HCT116 (cell line): ENCODE measurements around the gene C20orf96. TPM values are rescaled to one million over a fixed set of nuclear protein-coding genes. Genes with fewer than 3 reads are reported as not detected.

Experiments
- ATAC-seq: fragments of 200-7000 bp; cut with Tn5 transposase; 2 replicates; pipeline ENCODE4 v1.9.1; 2020; ENCODE audit warnings: mild to moderate bottlenecking, moderate library complexity
- BruUV-seq: library from RNA; stranded (reverse); fragments of 400-500 nt; replicated peaks from 2 replicates; lab custom pipeline; 2021; lab: Mats Ljungman, UMichigan
- CTCF ChIA-PET: fragments of 300-600 bp; sonication (Branson Sonifier 250); formaldehyde crosslinking; loops from one replicate; lab custom pipeline; 2021; ENCODE audit warnings: antibody characterized with exemption; lab: Charles Lee
- POLR2A ChIA-PET: fragments of 300-600, 350-600 bp; sonication (Branson Sonifier 250); formaldehyde crosslinking; loops from one replicate; lab custom pipeline; 2021; ENCODE audit warnings: antibody characterized with exemption; lab: Charles Lee
- RAD21 ChIA-PET, 2 experiments: fragments of 300-600 bp; sonication (Branson Sonifier 250); formaldehyde crosslinking; loops; one replicate each; lab custom pipeline; 2023; ENCODE audit warnings: low total read pairs in 2 of 2; ENCODE audit not compliant: uncharacterized antibody in 2 of 2, unreplicated experiment in 2 of 2, low non-redundant PET in 1 of 2; lab: Charles Lee
- DNase-seq: peaks from one replicate; pipeline ENCODE4 v3.0.0-alpha.2; 2010; ENCODE audit warnings: low read depth, low spot score
- H2AFZ ChIP-seq: fragments of 200-600 bp; shearing (Covaris generic), sonication (generic); 2 replicates; pipeline ENCODE4 v1.6.1; 2017; ENCODE audit warnings: low read depth, mixed run types, mixed read lengths, antibody characterized with exemption, low read length; ENCODE audit not compliant: poor library complexity, severe bottlenecking
- H3K27ac ChIP-seq: 2 replicates; pipeline ENCODE4 v1.5.1; 2012; ENCODE audit warnings: low read depth, low read length
- H3K27me3 ChIP-seq: fragments of 200-600 bp; sonication (generic); 2 replicates; pipeline ENCODE4 v1.6.1; 2016; ENCODE audit warnings: mixed run types, low read length, mixed read lengths; ENCODE audit not compliant: insufficient read depth
- H3K36me3 ChIP-seq, 2 experiments: fragments of 200-500 bp in 1 of 2; fragments of 200-600 bp in 1 of 2; sonication (Bioruptor generic) in 1 of 2; sonication (generic) in 1 of 2; 2 replicates each; pipeline versions ENCODE4 v1.5.1 to v1.6.1; 2014 to 2016; ENCODE audit warnings: low read length in 2 of 2, inconsistent platforms in 1 of 2, mixed read lengths in 1 of 2, mixed run types in 1 of 2; ENCODE audit not compliant: insufficient read depth in 2 of 2, control insufficient read depth in 1 of 2
- H3K4me1 ChIP-seq, 2 experiments: fragments of 200-600 bp in 1 of 2; sonication (generic) in 1 of 2; 2 replicates each; pipeline versions ENCODE4 v1.5.1 to v1.6.1; 2012 to 2017; ENCODE audit warnings: low read length in 2 of 2, inconsistent platforms in 1 of 2, mild to moderate bottlenecking in 1 of 2, mixed read lengths in 1 of 2, mixed run types in 1 of 2, moderate library complexity in 1 of 2; ENCODE audit not compliant: insufficient read depth in 2 of 2, control insufficient read depth in 1 of 2
- H3K4me2 ChIP-seq: fragments of 200-600 bp; sonication (generic); 2 replicates; pipeline ENCODE4 v1.6.1; 2017; ENCODE audit warnings: mixed run types, low read length, mixed read lengths
- H3K4me3 ChIP-seq, 2 experiments: fragments of 200-600 bp in 1 of 2; sonication (generic) in 1 of 2; replicated peaks in 1 of 2; 2 replicates each; pipeline ENCODE4 v1.5.1; 2011 to 2016; ENCODE audit warnings: low read length in 2 of 2, control low read depth in 1 of 2, low read depth in 1 of 2, mild to moderate bottlenecking in 1 of 2, mixed read lengths in 1 of 2, mixed run types in 1 of 2
- H3K79me2 ChIP-seq: fragments of 200-600 bp; sonication (generic); 2 replicates; pipeline ENCODE4 v1.6.1; 2017; ENCODE audit warnings: mild to moderate bottlenecking, mixed run types, low read length, moderate library complexity, mixed read lengths; ENCODE audit not compliant: insufficient read depth
- H3K9ac ChIP-seq: fragments of 200-600 bp; sonication (generic); 2 replicates; pipeline ENCODE4 v1.6.1; 2016; ENCODE audit warnings: low read length, mixed read lengths
- H3K9me2 ChIP-seq: fragments of 200-600 bp; sonication (generic), shearing (Covaris generic); 2 replicates; pipeline ENCODE4 v1.6.1; 2017; ENCODE audit warnings: mixed run types, mild to moderate bottlenecking, moderate library complexity; ENCODE audit not compliant: insufficient read depth
- H3K9me3 ChIP-seq, 2 experiments: fragments of 200-500 bp in 1 of 2; fragments of 200-600 bp in 1 of 2; sonication (Bioruptor generic) in 1 of 2; sonication (generic) in 1 of 2; 2 replicates each; pipeline ENCODE4 v1.6.1; 2014 to 2017; ENCODE audit warnings: low read length in 2 of 2, mixed read lengths in 2 of 2, inconsistent platforms in 1 of 2, low read depth in 1 of 2, mild to moderate bottlenecking in 1 of 2, mixed run types in 1 of 2, moderate library complexity in 1 of 2; ENCODE audit not compliant: control insufficient read depth in 1 of 2, insufficient read depth in 1 of 2
- H4K20me1 ChIP-seq: fragments of 200-600 bp; sonication (generic), shearing (Covaris generic); 2 replicates; pipeline ENCODE4 v1.6.1; 2017; ENCODE audit warnings: mixed run types, mild to moderate bottlenecking, moderate library complexity; ENCODE audit not compliant: insufficient read depth
- CBX3 ChIP-seq: IDR thresholded peaks from 2 replicates; pipeline ENCODE4 v1.6.1; 2012; ENCODE audit warnings: low read depth
- CEBPB ChIP-seq: IDR thresholded peaks from 2 replicates; pipeline ENCODE4 v1.6.1; 2012; ENCODE audit warnings: low read depth
- CTCF ChIP-seq, 3 experiments: fragments of 200-600 bp in 1 of 3; sonication (generic) in 1 of 3; IDR thresholded peaks in 2 of 3; conservative IDR thresholded peaks in 1 of 3; 2 replicates each; pipeline ENCODE4 v1.5.1; 2012 to 2017; ENCODE audit warnings: low read depth in 2 of 3, low read length in 2 of 3, antibody characterized with exemption in 1 of 3, borderline replicate concordance in 1 of 3, control low read depth in 1 of 3, mild to moderate bottlenecking in 1 of 3, mixed read lengths in 1 of 3, mixed run types in 1 of 3, moderate library complexity in 1 of 3; ENCODE audit not compliant: insufficient read depth in 1 of 3
- EGR1 ChIP-seq: IDR thresholded peaks from 2 replicates; pipeline ENCODE4 v1.6.1; 2012; ENCODE audit warnings: low read depth
- ELF1 ChIP-seq: IDR thresholded peaks from 2 replicates; pipeline ENCODE4 v1.6.1; 2012; ENCODE audit warnings: low read depth, borderline replicate concordance
- EZH2 ChIP-seq: fragments of 200-600 bp; sonication (generic); IDR thresholded peaks from 2 replicates; pipeline ENCODE4 v1.6.1; 2017; ENCODE audit warnings: antibody characterized with exemption, mixed run types
- EZH2phosphoT487 ChIP-seq: fragments of 200-600 bp; IDR thresholded peaks from 2 replicates; pipeline ENCODE4 v1.6.1; 2018; ENCODE audit warnings: antibody characterized with exemption, borderline replicate concordance
- FOSL1 ChIP-seq: IDR thresholded peaks from 2 replicates; pipeline ENCODE4 v1.6.1; 2012; ENCODE audit warnings: low read depth
- JUND ChIP-seq: IDR thresholded peaks from 2 replicates; pipeline ENCODE4 v1.6.1; 2012
- POLR2AphosphoS5 ChIP-seq: IDR thresholded peaks from 2 replicates; pipeline ENCODE4 v1.6.1; 2011; ENCODE audit warnings: mild to moderate bottlenecking, low read depth, low read length, moderate library complexity
- SIN3A ChIP-seq: IDR thresholded peaks from 2 replicates; pipeline ENCODE4 v1.6.1; 2012; ENCODE audit warnings: low read depth
- SRF ChIP-seq: IDR thresholded peaks from 2 replicates; pipeline ENCODE4 v1.6.1; 2012; ENCODE audit warnings: low read depth
- TCF7L2 ChIP-seq: IDR thresholded peaks from 2 replicates; pipeline ENCODE4 v1.7.0; 2011; ENCODE audit warnings: borderline replicate concordance, inconsistent platforms; ENCODE audit not compliant: insufficient read depth, insufficient read length; ENCODE audit errors: extremely low read depth
- ZBTB33 ChIP-seq: IDR thresholded peaks from 2 replicates; pipeline ENCODE4 v1.6.1; 2011; ENCODE audit warnings: mild to moderate bottlenecking, low read length, moderate library complexity; ENCODE audit not compliant: insufficient replicate concordance; ENCODE audit errors: extremely low read depth
- ZFX ChIP-seq: fragments of 450-650 bp; IDR thresholded peaks from 2 replicates; pipeline ENCODE4 v1.6.1; 2017
- ZNF274 ChIP-seq: fragments of 200-500 bp; sonication (Bioruptor generic); IDR thresholded peaks from 2 replicates; pipeline ENCODE4 v1.6.1; 2014; ENCODE audit warnings: mild to moderate bottlenecking, low read depth, low read length, inconsistent platforms
- intact Hi-C: fragments of 100-400 bp; cut with micrococcal nuclease; formaldehyde crosslinking; loops from 2 replicates; pipeline ENCODE4 v1.10.0; 2022
- total RNA-seq: library from RNA; stranded (reverse); gene quantifications from one replicate; pipeline ENCODE4 v1.2.1, GENCODE V29; 2021; ENCODE audit not compliant: unreplicated experiment
- TF ChIP-seq, protein P1 (sequence below): IDR thresholded peaks from 2 replicates; pipeline ENCODE4 v1.6.1; 2012; ENCODE audit warnings: low read depth
- TF ChIP-seq, protein P2 (sequence below): IDR thresholded peaks from 2 replicates; pipeline ENCODE4 v1.6.1; 2012
- TF ChIP-seq, protein P3 (sequence below): IDR thresholded peaks from 2 replicates; pipeline ENCODE4 v1.6.1; 2012

The C20orf96 gene
- total RNA-seq, 1 experiment from 2014 or later, result 22.1 TPM

DNA sequence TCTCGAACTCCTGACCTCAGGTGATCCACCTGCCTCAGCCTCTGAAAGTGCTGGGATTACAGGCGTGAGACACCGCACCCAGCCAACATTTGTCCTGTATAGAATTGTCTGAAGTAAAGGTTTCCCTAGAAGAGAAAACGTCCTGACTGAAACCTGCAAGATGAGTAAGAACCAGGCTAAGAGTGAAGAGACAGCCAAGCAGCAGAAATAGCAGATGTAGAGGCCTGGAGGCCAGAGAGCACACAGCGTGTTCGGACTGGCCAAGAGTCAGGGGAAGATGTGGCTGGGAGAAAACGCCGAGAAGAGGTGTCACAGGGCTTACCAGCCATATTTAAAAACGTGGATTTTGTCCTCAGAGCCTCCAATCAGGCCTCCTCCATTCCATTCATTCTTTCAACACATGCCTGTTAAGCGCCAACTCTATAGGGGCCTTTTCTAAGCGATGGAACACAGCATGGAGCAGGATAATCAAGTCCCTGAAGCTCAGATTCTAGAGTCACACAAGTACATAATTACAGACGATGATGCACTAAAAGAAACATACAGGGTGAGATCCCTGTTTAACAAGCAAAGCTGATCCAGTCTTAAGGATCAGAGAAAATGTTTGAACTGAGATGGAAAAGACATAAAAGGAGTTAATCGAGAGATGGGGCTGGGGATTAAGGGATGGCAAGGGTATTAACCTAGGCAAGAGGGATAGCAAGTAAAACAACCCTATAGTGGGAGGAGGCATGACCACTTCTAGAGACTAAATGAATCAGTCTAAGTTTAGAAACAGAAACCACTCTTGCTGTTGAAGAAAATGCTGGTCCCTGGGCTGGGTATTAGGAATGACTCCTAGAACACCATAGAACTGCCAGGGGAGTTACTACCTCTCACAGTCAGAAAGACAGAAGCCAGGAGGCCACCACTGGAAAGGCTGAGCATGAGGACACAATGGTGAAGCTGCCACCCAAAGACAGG, 11.6 kb upstream of the C20orf96 start:
- Histone ChIP-seq H2AFZ (no peak overlapping the region), H3K36me3 (peaks cover 4 to 18% of the 10 kb centered on the region in 2 experiments; a peak in 3 of 4 replicates), H3K4me3 (no peak overlapping the region), H3K27ac (no peak overlapping the region), H3K9ac (no peak overlapping the region), H3K79me2 (peaks cover 35% of the 10 kb centered on the region), H3K4me1 (peaks cover 14 to 37% of the 10 kb centered on the region in 2 experiments), H4K20me1 (peaks cover 3% of the 10 kb centered on the region; the same call in 1 of the 2 replicates), H3K9me2 (no peaks in the 10 kb centered on the region), H3K27me3 (no peaks in the 10 kb centered on the region), H3K4me2 (no peak overlapping the region), H3K9me3 (no peaks in the 10 kb centered on the region)
- CTCF ChIA-PET, result no interaction called here
- DNase-seq (no peak), ATAC-seq (no peak)
- BruUV-seq, result no TSS peak
- POLR2A ChIA-PET, result no interaction called here
- intact Hi-C loops, result no loop called here
- RAD21 ChIA-PET, result no interaction called here
- TF ChIP-seq EGR1 (no peak), TCF7L2 (no peak), ZFX (no peak), CBX3 (no peak), POLR2AphosphoS5 (no peak), ZNF274 (no peak), SIN3A (no peak), JUND (no peak), ZBTB33 (no peak), ELF1 (no peak), CTCF (IDR thresholded peaks at IDR 0.05 in 2 of 3, conservative IDR thresholded peaks at IDR 0.05 in 1 of 3; ENCODE audit: borderline replicate concordance in 1 of 3, insufficient read depth in 1 of 3, low read depth in 2 of 3, low read length in 2 of 3) (no peak), EZH2phosphoT487 (no peak), SRF (no peak), EZH2 (no peak), FOSL1 (no peak), CEBPB (no peak)
- TF ChIP-seq, protein P1, sequence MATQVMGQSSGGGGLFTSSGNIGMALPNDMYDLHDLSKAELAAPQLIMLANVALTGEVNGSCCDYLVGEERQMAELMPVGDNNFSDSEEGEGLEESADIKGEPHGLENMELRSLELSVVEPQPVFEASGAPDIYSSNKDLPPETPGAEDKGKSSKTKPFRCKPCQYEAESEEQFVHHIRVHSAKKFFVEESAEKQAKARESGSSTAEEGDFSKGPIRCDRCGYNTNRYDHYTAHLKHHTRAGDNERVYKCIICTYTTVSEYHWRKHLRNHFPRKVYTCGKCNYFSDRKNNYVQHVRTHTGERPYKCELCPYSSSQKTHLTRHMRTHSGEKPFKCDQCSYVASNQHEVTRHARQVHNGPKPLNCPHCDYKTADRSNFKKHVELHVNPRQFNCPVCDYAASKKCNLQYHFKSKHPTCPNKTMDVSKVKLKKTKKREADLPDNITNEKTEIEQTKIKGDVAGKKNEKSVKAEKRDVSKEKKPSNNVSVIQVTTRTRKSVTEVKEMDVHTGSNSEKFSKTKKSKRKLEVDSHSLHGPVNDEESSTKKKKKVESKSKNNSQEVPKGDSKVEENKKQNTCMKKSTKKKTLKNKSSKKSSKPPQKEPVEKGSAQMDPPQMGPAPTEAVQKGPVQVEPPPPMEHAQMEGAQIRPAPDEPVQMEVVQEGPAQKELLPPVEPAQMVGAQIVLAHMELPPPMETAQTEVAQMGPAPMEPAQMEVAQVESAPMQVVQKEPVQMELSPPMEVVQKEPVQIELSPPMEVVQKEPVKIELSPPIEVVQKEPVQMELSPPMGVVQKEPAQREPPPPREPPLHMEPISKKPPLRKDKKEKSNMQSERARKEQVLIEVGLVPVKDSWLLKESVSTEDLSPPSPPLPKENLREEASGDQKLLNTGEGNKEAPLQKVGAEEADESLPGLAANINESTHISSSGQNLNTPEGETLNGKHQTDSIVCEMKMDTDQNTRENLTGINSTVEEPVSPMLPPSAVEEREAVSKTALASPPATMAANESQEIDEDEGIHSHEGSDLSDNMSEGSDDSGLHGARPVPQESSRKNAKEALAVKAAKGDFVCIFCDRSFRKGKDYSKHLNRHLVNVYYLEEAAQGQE, result no peak
- TF ChIP-seq, protein P2, sequence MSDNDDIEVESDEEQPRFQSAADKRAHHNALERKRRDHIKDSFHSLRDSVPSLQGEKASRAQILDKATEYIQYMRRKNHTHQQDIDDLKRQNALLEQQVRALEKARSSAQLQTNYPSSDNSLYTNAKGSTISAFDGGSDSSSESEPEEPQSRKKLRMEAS, result no peak
- TF ChIP-seq, protein P3, sequence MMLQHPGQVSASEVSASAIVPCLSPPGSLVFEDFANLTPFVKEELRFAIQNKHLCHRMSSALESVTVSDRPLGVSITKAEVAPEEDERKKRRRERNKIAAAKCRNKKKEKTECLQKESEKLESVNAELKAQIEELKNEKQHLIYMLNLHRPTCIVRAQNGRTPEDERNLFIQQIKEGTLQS, result no peak
